ENCODE measurements around the gene CDYL2. TPM values are rescaled to one million over a fixed set of nuclear protein-coding genes. Genes with fewer than 3 reads are reported as not detected.

Gene CDYL2
- total RNA-seq, 2 donors from 2014 or later: 26.3 to 40.3 TPM

DNA sequence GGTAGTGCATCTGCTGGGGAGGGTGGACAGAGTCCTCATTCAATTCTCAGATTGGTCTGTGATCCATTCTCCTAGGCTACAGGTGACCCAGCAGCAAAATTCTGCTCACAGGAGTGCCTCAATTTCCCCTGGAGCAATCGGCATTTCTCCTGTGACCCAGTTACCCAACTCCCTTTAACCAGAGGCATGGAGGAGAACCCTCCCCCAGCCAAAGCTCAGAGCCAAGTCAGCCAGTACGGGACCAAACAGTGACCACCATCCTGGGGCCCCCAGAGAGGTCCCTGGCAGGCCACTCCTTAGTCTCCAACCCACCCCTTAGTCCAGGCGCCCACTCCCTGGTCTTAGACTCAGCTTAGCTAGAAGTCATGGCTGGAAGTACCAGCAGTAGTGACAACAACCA, 188.0 kb downstream of the CDYL2 start:
- Mint-ChIP-seq H3K27ac (no peak overlapping the region), H3K9me3 (no peaks in the 10 kb centered on the region), H3K4me1 (peaks cover 4% of the 10 kb centered on the region), H3K27me3 (no peaks in the 10 kb centered on the region), H3K36me3 (ENCODE audit: low read depth) (peaks cover 12% of the 10 kb centered on the region), H3K4me3 (no peak overlapping the region)
- no peak for ATAC-seq (replicated peaks)

DNA sequence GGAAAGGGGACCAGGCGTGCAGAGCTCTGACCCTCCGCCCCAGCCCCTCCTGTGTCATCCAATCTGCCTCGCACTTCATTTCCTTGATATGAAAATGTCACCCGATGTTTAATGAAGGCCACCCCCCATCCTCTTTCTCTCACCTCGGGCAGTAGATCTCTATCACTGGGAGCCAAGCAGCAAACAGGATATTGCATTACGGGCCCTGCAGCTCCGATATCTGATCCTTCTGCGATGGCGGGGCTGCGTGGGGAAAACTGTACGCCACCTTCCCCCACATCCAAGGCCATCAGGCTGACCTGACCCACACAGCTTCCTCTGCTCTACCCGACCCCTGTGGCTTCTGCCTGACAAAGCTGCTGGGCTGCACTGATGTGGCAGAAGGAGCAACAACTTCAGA, 188.7 kb downstream of the CDYL2 start:
- Mint-ChIP-seq H3K9me3 (no peaks in the 10 kb centered on the region), H3K4me1 (peaks cover 4% of the 10 kb centered on the region), H3K27ac (no peak overlapping the region)

DNA sequence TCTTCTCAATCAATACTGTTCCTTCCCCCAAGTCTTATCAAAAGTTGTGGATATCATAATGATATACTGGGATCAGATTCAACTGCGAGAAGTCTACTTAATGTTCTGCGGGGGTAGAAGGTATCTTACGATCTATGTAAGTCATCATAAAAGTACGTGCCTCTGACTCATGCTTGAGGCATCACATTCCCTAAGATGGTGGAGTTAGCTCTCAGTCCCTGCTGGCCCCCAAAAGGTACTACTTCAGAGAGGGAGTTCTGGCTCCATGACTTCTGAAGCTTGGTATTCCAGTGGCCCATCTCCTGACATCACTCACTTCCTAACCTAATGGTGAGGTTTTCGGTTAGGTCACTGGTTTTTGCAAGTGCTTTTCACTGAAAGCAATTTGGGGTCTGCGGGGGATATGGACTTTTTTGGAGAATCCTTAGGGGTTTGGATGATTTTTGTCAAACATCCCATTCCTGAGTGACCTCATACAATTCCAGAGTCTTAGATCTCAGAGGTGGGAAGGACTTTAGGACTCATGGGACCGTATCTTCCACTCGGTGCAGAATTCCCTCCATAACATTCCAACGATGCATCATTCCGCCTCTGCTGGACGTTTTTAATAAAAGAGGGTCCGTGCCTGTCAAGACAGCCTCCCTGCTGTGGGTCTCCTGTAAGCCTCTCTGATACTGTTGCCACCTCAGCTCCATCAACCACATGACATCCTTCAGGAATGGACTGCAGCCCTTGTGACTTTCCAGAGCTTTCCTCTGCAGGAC, 189.3 kb downstream of the CDYL2 start:
- H3K4me3 Mint-ChIP-seq: no peak overlapping the region
- no peak overlapping the region for H3K27ac Mint-ChIP-seq
- ATAC-seq (replicated peaks): no peak
- H3K9me3 Mint-ChIP-seq: no peaks in the 10 kb centered on the region
- H3K36me3 Mint-ChIP-seq (ENCODE audit: low read depth): peaks cover 11% of the 10 kb centered on the region
- H3K27me3 Mint-ChIP-seq: no peaks in the 10 kb centered on the region
- H3K4me1 Mint-ChIP-seq: peaks cover 4% of the 10 kb centered on the region

More for the DNA sequence above, 188.7 kb downstream of the CDYL2 start:
- Mint-ChIP-seq H3K27me3 (no peaks in the 10 kb centered on the region), H3K36me3 (ENCODE audit: low read depth) (peaks cover 12% of the 10 kb centered on the region), H3K4me3 (no peak overlapping the region)
- no peak for ATAC-seq (replicated peaks)

DNA sequence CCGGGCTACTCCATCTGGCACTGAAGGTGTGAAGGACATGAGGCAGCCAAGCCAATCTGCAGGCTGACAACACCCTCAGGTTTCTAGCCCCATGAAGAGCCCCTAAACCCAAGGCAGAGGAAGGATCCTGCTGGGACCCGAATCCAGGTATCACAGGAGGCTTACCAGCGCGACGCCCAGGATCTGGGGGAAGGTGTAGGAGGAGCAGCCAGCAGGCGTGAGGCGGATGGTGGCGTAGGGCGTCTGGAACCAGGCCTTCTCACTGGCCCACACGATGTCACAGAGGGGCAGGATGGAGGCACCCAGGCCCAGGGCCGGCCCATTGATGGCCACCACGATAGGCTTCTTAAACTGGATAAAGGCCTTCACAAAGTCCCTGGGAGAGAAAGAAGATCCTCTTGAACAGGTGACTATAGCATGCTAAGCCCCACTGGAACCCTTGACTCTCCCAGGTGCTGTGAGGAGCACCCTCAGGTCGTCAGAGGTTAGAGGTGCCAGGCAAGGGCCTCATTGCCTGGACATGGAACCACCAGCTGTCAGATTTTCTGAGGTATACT, 191.9 kb downstream of the CDYL2 start:
- no peak overlapping the region for H3K4me3 Mint-ChIP-seq
- H3K4me1 Mint-ChIP-seq: peaks cover 4% of the 10 kb centered on the region
- H3K27me3 Mint-ChIP-seq: no peaks in the 10 kb centered on the region
- no peak overlapping the region for H3K27ac Mint-ChIP-seq
- peaks cover 20% of the 10 kb centered on the region for H3K36me3 Mint-ChIP-seq (ENCODE audit: low read depth)
- ATAC-seq (replicated peaks): no peak
- H3K9me3 Mint-ChIP-seq: no peaks in the 10 kb centered on the region

DNA sequence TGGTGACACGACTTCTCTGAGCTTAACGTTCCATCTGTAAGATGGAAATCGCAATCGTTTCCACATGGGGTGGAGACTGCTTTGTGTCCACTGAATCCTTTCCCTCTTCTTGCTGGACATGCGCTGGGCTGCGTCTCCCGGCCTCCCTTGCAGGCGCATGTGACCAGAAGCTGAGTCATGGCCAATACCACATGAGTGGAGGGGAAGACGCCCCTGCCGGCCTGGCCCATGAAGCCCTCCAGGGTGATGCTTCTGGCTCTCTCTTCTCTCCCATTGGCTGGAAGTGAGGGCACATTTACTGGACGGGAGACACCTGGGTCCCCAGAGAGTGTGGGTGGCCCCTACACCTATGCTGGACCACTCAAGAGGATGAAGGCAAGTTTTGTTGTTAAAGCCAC, 192.5 kb downstream of the CDYL2 start:
- ATAC-seq (replicated peaks): no peak
- Mint-ChIP-seq H3K36me3 (ENCODE audit: low read depth) (peaks cover 26% of the 10 kb centered on the region), H3K27me3 (no peaks in the 10 kb centered on the region), H3K27ac (no peak overlapping the region), H3K4me1 (peaks cover 6% of the 10 kb centered on the region), H3K4me3 (no peak overlapping the region), H3K9me3 (peaks cover under 1% of the 10 kb centered on the region)

DNA sequence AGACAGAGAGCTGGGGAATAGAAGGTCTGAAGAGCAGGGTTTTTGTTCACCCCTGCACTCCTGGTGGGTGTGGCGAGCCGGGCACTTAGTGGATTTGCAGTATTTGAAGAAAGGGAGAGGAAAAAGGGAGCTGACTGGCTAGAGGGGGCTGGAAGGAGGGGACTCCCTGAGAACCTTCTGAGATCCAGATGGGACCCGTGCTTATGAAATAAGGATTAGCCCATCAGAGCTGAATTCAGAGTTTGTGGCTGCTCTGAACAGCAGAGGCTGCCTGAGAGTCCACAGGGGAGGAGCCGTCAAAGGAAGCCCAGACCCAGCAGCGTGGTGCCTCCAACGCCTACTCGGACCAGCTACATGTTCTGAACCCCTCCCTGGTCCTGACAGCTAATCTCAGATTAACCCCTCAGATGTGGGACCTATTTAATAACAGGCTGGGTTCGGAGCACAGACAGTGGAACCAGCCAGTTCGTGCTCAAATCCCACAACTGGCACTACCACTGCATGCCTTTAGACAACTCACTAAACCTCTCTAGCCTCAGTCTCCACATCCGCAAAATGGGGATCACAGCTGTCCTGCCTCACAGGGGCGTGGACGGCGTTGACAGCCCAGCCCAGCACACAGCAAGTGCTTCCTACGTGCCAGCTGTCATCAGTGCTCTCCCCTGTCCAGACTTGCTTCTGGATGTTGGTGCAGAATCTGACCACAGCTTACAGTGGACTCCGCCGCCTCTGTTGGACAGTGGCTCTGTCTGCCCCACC, 193.0 kb downstream of the CDYL2 start:
- H3K9me3 Mint-ChIP-seq: peaks cover 6% of the 10 kb centered on the region
- H3K4me1 Mint-ChIP-seq: peaks cover 11% of the 10 kb centered on the region
- H3K27me3 Mint-ChIP-seq: no peaks in the 10 kb centered on the region
- peaks cover 32% of the 10 kb centered on the region for H3K36me3 Mint-ChIP-seq (ENCODE audit: low read depth)
- no peak overlapping the region for H3K4me3 Mint-ChIP-seq
- no peak overlapping the region for H3K27ac Mint-ChIP-seq
- ATAC-seq (replicated peaks): no peak

DNA sequence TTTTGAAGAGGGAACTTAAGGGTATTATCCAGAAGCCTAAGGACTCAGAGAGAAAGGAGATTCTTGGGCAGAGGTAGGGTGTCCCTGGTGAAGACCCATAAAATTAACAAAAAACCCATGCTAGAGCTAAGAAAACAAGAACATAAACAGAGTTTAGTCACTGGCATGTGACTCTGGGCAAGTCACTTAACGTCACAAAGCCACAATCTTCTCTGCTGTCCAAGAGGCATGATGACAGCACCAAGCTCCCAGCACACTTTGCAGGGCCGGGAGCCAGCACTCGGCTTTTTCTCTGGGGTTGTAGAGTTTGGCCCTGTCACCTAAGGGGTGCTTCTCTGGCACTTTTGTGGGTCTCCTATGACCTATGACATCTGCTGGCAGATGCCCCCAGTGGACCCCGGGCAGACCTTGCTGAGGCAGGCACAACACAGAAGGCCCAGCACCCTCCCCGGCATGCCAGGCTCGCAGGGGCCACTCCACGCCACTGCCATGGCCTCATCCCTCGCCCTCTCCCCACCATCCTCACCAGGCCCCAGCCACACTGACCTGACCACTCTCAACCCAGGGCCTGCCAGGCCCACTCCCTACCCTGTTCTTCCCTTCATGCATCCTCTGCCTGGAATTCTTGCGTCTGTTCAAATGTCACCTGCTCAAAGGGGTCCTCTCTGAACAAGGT, 193.8 kb downstream of the CDYL2 start:
- Mint-ChIP-seq H3K9me3 (peaks cover 8% of the 10 kb centered on the region), H3K27me3 (no peaks in the 10 kb centered on the region), H3K4me1 (peaks cover 14% of the 10 kb centered on the region), H3K27ac (peak overlapping the region; percentile 1), H3K36me3 (ENCODE audit: low read depth) (peaks cover 34% of the 10 kb centered on the region), H3K4me3 (no peak overlapping the region)
- no peak for ATAC-seq (replicated peaks)

DNA sequence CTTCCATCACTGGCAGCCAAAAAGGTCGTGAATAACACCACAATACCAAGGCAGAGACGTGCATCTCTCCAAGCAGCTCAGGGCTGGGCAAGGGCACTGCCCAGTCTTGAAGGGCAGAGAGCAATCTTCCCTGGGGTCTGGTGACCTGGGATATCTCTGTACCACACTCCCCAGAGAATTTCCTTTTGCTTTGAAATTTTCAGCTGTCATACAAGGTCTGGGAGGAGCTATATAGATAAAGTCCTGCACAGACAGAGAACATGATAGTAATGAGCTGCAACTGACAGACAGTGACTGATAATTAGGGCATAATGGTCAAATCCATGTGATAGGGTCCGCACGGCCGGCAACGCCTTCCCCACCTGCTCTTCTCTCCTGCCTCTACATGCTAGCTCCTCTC, 195.5 kb downstream of the CDYL2 start:
- peaks cover 41% of the 10 kb centered on the region for H3K36me3 Mint-ChIP-seq (ENCODE audit: low read depth)
- H3K4me1 Mint-ChIP-seq: peaks cover 10% of the 10 kb centered on the region
- no peak overlapping the region for H3K27ac Mint-ChIP-seq
- H3K4me3 Mint-ChIP-seq: no peak overlapping the region
- ATAC-seq (replicated peaks): no peak
- no peaks in the 10 kb centered on the region for H3K27me3 Mint-ChIP-seq
- peaks cover 8% of the 10 kb centered on the region for H3K9me3 Mint-ChIP-seq

DNA sequence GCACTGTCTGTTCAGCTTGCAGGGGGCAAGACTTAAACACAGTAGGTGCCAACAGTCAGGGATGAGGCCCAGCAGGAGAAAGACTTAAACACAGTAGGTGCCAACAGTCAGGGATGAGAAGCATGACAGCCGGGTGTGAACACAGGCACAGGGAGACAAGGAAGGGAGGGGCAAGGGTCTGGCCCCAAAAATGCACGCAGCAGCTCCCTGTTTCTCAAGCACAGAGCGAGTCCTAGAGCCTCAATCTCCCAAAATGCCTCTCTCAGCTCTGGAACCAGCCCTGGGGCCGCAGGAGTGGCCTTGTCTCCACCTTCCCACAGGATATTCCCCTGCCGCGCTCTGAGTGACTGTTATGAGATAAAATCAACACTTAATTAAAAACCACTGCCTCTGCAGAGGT, 197.2 kb downstream of the CDYL2 start:
- no peaks in the 10 kb centered on the region for H3K27me3 Mint-ChIP-seq
- no peak for ATAC-seq (replicated peaks)
- H3K9me3 Mint-ChIP-seq: peaks cover 8% of the 10 kb centered on the region
- H3K4me1 Mint-ChIP-seq: peaks cover 10% of the 10 kb centered on the region
- no peak overlapping the region for H3K4me3 Mint-ChIP-seq
- H3K27ac Mint-ChIP-seq: no peak overlapping the region
- peaks cover 44% of the 10 kb centered on the region for H3K36me3 Mint-ChIP-seq (ENCODE audit: low read depth)

DNA sequence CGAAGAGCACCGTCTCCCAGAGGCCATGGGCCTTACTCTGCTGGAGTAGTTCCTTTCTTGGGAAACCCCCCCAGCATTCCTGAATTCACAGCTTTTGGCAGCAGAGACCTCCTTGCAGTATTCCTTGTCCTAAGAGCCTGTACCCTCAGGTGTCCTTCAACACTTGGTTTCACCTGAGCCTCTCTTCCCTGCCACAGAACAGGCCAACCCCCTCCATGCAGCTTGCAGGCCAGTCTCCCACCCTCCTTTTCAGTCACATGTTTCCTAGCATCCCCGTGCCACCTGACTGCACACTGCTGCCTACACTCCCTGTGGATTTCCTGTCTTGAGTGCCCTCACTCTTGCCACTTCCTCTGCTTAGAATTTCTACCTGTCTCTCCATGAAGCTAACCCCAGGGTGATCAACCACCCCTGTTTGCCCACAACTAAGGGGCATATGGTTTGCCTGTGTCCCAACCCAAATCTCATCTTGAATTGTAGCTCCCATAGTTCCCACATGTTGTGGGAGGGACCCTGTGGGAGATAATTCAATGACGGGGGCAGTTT, 198.1 kb downstream of the CDYL2 start:
- peak; percentile 24 for ATAC-seq (replicated peaks)
- H3K4me1 Mint-ChIP-seq: peaks cover 10% of the 10 kb centered on the region
- H3K27me3 Mint-ChIP-seq: no peaks in the 10 kb centered on the region
- peak overlapping the region; percentile 61 for H3K27ac Mint-ChIP-seq
- peaks cover 44% of the 10 kb centered on the region for H3K36me3 Mint-ChIP-seq (ENCODE audit: low read depth)
- H3K9me3 Mint-ChIP-seq: peaks cover 8% of the 10 kb centered on the region
- H3K4me3 Mint-ChIP-seq: peak overlapping the region; percentile 20

DNA sequence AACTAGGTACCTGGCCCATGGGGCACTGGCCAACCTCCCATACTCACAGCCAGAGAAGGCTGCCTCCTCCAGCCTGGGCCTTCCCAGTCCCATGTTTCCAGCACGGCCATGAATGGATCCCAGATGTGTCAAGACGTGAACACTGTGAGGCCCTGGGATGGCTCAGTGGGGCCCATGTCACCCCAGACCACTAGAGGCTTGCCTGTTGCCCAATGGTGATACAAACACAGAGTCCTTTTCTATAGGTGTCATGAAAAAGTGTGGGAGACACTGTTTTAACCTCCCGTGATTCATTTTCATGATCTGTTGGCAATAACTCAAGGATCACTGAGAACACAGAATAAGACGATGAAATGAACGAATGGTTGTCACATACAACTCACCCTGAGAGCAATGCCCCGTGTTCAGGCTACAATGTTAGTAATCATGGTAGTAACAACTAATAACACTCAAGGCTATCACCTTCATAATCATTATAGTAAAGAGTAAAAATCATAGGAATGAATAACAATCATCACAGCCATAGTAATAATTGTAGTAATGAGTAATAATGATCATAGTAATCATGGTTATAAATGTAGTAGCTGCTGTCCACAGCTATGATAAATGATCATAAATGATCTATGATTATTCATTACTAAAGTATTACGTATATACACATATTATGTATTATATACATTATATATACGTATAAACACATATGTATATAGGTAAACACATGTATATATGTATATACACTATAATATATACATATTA, 199.6 kb downstream of the CDYL2 start:
- H3K4me1 Mint-ChIP-seq: peaks cover 10% of the 10 kb centered on the region
- H3K9me3 Mint-ChIP-seq: peaks cover 8% of the 10 kb centered on the region
- H3K36me3 Mint-ChIP-seq (ENCODE audit: low read depth): peaks cover 39% of the 10 kb centered on the region
- no peaks in the 10 kb centered on the region for H3K27me3 Mint-ChIP-seq
- H3K4me3 Mint-ChIP-seq: no peak overlapping the region
- H3K27ac Mint-ChIP-seq: no peak overlapping the region
- ATAC-seq (replicated peaks): peak; percentile 75

DNA sequence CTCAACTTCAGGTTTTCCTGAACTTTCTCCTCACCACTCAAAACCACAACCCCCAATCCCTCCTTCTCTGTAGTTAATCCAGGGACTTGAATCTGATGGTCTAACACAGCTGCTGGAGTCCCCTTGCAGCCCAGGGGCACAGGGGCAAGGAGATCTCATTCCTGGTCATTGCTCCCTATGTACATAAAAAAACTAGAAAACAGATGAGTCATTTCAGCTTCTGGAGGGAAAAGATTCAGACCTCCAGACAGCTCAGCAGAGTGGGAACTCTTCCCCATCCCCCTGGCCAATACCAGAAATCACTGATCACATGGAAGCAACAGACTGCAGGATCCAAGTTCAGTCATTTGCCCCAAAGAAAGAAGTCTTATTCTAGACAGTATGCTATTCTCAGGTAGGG, 201.5 kb downstream of the CDYL2 start:
- peaks cover 10% of the 10 kb centered on the region for H3K4me1 Mint-ChIP-seq
- H3K27me3 Mint-ChIP-seq: no peaks in the 10 kb centered on the region
- H3K9me3 Mint-ChIP-seq: peaks cover 8% of the 10 kb centered on the region
- H3K4me3 Mint-ChIP-seq: no peak overlapping the region
- H3K27ac Mint-ChIP-seq: no peak overlapping the region
- ATAC-seq (replicated peaks): no peak
- H3K36me3 Mint-ChIP-seq (ENCODE audit: low read depth): peaks cover 27% of the 10 kb centered on the region

DNA sequence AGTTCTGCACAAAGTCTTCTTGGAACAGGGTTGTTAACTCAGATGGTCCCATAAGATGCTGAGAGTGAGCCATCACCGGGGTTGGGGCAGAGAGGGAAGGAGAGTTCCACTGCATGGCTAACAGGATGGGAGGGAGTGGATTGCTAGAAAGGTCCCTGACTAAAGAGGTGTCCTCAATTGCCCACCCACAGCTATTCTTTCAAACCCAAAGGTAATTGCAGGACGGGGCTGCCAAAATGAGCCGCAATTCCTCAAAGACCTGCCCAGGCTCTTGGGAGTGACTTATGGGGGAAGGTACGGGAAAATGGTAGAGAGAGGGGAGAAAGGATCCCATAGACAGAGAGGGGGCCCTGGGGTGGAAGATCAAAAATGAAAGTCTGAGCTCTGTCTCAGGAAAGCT, 203.2 kb downstream of the CDYL2 start:
- Mint-ChIP-seq H3K36me3 (ENCODE audit: low read depth) (peaks cover 10% of the 10 kb centered on the region), H3K27ac (no peak overlapping the region), H3K9me3 (peaks cover 9% of the 10 kb centered on the region), H3K4me3 (no peak overlapping the region), H3K27me3 (peaks cover 7% of the 10 kb centered on the region), H3K4me1 (peaks cover 1% of the 10 kb centered on the region)
- ATAC-seq (replicated peaks): no peak

DNA sequence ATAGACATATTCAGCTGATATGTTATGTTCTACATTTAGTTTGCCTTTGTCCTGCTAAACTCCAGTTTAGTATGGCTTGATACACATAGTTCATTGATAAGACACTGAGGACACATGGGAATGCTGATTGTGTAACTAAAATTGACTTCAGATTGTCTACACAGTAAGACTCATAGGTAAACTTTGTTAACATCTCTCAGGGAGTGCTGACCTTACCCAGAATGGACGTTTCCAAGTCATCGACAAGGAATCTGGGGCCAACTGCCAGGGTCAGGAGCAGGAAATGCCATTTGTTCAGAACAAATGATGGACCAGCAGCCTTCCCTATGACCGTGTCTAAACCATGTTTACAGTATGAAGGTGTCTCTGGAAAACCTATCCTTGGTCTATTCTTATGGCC, 204.9 kb downstream of the CDYL2 start:
- Mint-ChIP-seq H3K27me3 (peaks cover 15% of the 10 kb centered on the region), H3K27ac (no peak overlapping the region), H3K4me1 (no peaks in the 10 kb centered on the region), H3K4me3 (no peak overlapping the region), H3K36me3 (ENCODE audit: low read depth) (peaks cover 8% of the 10 kb centered on the region), H3K9me3 (peaks cover 12% of the 10 kb centered on the region)
- no peak for ATAC-seq (replicated peaks)
